IPS-11a (cell line): ENCODE results near the gene TMC8.
"Not testable (repeated sequence)": the region's sequence is repeated elsewhere in the genome, so short reads cannot be mapped to it uniquely, and the experiment has no call there.

Source experiments
- H3K4me3 ChIP-seq: one replicate; pipeline ENCODE4 v1.5.1; 2013; ENCODE audit warnings: low read depth, low read length, control low read depth

Gene TMC8

GRCh38 chr17:78135858-78136500 lies 5.4 kb downstream of the TMC8 start:
- no peak overlapping the region for H3K4me3 ChIP-seq

GRCh38 chr17:78137392-78138203 lies 7.0 kb downstream of the TMC8 start:
- no peak overlapping the region for H3K4me3 ChIP-seq

GRCh38 chr17:78138204-78139060 lies 7.9 kb downstream of the TMC8 start:
- H3K4me3 ChIP-seq, result no peak overlapping the region

GRCh38 chr17:78139861-78140168 lies 9.2 kb downstream of the TMC8 start:
- not testable (repeated sequence) for H3K4me3 ChIP-seq

GRCh38 chr17:78140169-78141051 lies 9.8 kb downstream of the TMC8 start:
- H3K4me3 ChIP-seq, result no peak overlapping the region

- no peak overlapping the region for H3K4me3 ChIP-seq
Measured at GRCh38 chr17:78141437-78142118, 11.0 kb downstream of the TMC8 start.

GRCh38 chr17:78142119-78142861 lies 11.7 kb downstream of the TMC8 start:
- H3K4me3 ChIP-seq, result no peak overlapping the region

- no peak overlapping the region for H3K4me3 ChIP-seq
Measured at GRCh38 chr17:78143214-78144146, 12.9 kb downstream of the TMC8 start.

GRCh38 chr17:78144147-78144719 lies 13.7 kb downstream of the TMC8 start:
- no peak overlapping the region for H3K4me3 ChIP-seq

- H3K4me3 ChIP-seq, result no peak overlapping the region
Measured at GRCh38 chr17:78144736-78145641, 14.4 kb downstream of the TMC8 start.

- no peak overlapping the region for H3K4me3 ChIP-seq
Measured at GRCh38 chr17:78146471-78146869, 15.9 kb downstream of the TMC8 start.

GRCh38 chr17:78146881-78147280 lies 16.3 kb downstream of the TMC8 start:
- H3K4me3 ChIP-seq, result no peak overlapping the region

- no peak overlapping the region for H3K4me3 ChIP-seq
Measured at GRCh38 chr17:78147315-78147998, 16.9 kb downstream of the TMC8 start.

GRCh38 chr17:78148286-78149016 lies 17.9 kb downstream of the TMC8 start:
- no peak overlapping the region for H3K4me3 ChIP-seq

- no peak overlapping the region for H3K4me3 ChIP-seq
Measured at GRCh38 chr17:78151514-78152008, 21.0 kb downstream of the TMC8 start.
